Right kidney (tissue), 1 donor: ENCODE results near the gene CCL24.
"Not testable (repeated sequence)": the region's sequence is repeated elsewhere in the genome, so short reads cannot be mapped to it uniquely, and the experiment has no call there.

Experiments used
- DNase-seq: peaks from one replicate; pipeline ENCODE4 v3.0.0-alpha.2; 2016

CCL24 gene

DNA sequence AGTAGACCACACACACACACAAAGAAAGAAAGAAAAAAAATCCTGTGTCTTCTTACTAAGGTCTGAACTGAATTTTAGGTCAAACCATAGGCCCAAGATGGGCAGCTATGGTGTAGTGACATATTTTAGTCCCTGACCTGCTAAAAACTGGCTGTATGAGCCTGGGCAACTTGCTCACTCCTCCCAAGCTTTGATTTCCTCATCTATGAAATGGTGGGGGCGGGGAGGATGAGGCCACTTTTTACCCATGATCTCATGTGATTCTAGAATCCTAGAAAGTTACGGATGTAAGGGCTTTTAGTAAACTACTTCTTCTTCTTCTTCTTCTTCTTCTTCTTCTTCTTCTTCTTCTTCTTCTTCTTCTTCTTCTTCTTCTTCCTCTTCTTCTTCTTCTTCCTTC lies 6.1 kb upstream of the CCL24 start:
- no peak for DNase-seq

DNA sequence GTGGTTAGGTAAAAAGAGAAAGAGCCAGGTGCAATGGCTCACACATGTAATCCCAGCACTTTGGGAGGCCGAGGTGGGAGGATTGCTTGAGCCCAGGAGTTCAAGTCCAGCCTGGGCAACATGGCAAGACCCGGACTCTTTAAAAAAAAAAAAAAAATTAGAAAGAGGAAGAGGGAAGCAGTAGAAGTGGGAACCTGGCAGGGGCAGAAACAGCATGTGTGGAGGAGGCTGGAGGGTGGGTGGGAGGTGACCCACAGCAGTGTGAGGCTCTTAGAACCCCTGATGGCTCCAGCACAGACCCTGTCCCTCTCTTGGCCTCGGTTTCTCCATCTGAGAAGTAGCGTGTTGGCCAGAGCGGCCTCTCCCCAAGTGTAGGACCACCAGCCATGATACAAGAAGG lies 4.9 kb upstream of the CCL24 start:
- DNase-seq: no peak

DNA sequence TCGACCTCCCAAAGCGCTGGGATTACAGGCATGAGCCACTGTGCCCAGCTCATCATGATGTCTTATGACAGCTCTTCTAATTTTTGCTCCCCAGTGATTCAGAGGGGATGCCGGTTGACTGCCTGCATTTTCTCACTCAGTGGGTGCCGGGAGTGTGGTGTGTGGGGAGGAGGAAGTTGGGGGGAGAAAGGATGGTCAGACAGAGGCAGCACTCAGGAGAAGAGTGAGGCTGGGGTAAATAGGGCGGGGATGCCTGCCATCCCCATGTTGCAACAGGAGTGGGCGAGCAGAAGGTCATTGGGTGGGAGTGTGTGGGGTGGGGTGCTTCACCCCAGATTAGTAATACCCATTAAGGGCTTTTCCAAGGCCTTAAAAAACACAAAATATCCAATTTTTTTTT lies 3.5 kb upstream of the CCL24 start:
- no peak for DNase-seq

DNA sequence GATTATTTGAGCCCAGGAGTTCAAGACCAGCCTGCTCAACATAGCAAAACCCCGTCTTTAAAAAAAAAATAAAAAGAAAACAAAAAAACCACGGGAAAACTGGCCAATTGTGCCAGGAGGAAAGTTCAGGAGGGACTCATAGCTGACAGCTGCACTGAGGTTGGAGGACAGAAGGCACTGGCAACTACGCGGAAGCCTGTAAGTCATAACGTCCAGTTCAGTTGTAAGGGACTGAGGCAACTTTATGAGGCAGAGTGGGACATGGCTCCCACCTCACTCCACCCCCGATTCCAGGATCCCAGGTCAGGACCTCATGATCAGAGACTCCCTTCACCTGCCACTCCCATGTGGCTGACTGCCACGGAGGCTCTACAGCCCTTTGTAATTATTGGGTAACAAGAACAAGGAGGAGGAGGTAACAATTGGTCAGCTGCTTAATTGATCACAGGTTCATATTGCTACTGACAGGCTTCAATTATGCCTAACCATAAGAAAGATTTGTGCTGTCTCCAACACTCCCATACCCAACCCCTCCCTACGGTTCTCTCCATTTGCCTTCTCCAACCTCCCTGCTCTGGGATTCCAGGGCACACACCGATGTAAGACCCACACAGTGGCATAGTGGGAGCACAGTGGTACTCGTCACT lies 1.9 kb upstream of the CCL24 start:
- DNase-seq: no peak

DNA sequence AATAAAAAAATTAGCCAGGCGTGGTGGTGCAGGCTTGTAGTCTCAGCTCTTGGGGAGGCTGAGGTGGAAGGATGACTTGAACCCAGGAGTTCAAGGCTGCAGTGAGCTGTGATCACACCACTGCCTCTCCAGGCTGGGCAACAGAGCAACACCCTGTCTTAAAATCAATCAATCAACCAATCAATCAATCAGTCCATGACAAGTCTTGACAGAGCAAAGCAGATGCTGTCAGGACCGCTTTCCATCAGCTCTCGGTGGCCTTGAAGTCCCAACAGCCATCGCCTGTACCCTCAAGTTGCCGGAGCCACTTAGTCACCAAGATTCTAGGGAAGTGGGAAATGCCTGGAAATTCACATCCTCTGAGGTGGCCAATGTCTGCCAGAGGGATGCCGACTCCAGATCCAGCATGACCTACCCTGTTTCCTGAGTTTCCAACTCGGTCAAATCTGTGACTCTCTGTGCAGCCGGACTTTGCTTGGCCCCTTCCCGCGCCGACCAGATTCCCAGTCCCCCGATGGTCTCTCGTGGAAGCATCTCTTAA lies 871 bp upstream of the CCL24 start:
- no peak for DNase-seq

DNA sequence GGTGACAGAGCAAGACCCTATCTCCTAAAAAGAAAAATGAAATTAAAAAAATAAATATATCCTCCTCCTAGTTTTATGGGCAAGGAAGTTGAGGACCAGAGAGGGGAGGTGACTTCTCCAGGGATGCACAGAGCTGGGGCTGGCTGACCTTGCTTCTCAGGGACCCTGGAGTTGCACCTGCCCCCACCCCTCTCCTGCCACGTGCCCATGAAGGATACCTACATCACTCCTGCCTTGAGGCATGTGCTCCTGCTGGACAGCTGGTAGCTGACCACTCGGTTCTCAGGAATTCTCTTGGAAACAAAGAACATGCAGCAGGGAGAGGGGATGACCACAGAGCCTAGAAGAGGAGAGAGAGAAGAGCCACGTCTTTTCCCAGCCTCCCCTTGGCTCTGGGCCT lies 522 bp downstream of the CCL24 start:
- no peak for DNase-seq

DNA sequence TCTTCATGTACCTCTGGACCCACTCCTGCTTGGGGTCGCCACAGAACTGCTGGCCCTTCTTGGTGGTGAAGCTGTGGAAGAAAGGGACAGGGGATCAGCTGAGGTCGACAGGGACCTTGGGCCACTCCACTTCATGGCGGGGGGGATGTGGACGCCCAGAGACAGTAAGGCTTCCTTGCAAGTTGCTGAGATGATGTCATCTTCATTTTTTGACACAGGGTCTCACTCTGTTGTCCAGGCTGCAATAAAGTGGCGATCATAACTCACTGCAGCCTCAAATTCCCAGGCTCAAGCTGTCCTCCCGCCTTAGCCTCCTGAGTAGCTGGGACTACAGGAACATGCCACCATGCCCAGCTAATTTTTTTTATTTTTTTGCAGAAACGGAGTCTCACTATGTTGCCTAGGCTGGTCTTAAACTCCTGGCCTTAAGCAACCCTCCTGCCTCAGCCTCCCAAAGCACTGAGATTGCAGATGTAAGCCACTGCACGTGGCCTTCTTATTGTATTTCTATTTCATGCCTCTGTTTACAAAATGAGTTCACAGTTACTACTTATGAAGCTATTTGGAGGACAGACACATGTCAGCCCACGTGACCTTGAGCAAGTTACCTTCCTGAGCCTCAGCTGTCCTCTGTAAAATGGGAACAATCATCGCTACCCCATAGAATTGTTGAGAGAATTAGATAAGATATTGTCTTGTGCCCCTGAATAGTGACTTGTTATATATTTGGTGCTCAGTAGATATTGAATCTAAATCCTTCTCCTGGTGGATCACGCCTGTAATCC lies 1.5 kb downstream of the CCL24 start:
- DNase-seq: no peak

DNA sequence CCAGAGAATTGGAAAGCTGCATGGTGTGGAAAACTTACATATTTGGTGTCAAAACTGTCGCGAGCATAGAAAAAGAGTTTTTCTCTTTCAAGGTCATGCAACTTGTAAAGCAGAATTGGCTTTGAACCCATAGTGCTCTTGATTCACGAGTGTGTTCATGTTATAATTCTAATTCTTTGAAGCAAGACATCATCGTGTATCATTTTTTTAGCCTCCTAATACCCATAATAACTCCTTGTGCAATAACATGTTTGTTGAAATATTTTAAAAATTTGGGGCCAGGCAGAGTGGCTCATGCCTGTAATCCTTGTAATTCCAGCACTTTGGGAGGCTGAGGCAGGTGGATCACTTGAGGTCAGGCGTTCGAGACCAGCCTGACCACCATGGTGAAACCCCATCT lies 4.2 kb downstream of the CCL24 start:
- DNase-seq: no peak

DNA sequence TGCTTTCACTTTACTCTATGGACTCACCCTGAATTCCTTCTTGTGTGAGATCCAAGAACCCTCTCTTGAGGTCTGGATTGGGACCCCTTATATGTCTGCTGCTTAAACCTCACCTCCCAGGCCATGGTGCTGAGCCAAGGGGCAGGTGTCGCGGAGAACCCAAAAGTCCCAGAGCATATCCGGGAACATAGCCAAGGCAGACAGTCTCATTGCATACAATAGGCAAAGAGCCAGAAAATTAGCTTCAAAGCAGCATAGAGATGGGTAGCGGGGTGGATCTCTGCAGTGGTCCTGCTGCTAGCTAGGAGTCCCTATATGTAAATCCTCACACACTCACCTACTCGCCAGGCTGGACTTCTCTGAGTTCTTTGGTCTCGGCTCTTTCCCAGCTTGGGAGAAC lies 5.5 kb downstream of the CCL24 start:
- DNase-seq: no peak

DNA sequence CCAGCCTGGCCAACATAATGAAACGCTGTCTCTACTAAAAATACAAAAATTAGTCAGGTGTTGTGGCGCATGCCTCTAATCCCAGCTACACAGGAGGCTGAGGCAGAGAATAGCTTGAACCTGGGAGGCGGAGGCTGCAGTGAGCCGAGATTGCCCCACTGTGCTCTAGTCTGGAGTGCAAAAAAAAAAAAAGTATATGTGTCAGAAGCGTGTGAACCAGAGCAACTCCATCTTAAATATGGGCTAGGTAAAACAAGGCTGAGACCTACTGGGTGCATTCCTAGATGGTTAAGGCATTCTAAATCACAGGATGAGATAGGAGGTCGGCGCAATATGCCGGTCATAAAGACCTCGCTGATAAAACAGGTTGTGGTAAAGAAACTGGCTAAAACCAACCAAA lies 6.2 kb downstream of the CCL24 start:
- DNase-seq: no peak

DNA sequence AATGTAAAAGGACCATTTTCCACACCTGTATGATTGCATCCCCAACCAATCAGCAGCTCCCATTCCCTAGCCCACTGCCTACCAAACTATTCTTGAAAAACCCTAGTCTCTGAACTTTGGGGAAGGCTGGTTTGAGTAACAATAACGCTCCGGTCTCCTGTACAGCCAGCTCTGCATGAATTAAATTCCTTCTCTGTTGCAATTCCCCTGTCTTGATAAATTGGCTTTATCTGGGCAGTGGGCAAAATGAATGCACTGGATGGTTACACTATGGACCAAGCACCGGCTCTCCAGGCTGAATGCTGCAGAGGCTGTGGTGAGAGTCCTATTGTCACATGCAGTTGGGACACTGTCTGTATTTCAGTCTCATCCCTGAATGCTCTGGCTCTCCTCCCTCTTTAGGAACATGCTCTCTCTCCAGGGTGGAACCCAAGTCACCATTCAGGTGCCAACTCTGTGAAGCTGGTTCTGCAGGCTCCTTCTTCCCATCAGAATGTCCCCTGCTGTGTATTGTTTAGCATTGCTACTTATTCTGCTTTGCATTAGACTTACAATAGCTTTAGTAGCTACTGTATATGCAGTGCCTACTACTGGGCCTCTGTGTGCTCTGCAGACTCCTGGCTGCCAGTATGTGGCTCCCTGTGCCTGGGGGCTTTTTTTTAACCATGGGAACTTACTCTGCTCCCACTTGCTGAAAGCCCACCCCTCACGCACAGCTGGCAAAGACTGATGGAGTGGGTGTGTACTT lies 6.9 kb downstream of the CCL24 start:
- no peak for DNase-seq

DNA sequence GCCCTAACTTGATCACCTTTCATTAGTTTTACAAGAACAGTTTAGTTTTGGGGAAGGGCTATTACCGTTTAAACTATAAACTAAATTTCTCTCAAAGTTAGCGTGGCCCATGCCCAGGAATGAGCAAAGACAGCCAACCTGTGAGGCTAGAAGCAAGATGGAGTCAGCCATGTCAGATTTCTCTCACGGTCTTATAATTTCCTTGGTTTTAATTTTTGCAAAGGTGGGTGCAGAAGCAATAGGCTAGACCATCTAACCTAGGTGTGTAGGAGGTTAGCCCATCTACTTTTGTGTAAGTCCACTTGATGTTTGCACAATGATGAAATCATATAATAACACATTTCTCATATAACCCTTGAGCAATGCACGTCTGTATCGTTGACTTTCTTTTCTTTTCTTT lies 8.9 kb downstream of the CCL24 start:
- DNase-seq: no peak

DNA sequence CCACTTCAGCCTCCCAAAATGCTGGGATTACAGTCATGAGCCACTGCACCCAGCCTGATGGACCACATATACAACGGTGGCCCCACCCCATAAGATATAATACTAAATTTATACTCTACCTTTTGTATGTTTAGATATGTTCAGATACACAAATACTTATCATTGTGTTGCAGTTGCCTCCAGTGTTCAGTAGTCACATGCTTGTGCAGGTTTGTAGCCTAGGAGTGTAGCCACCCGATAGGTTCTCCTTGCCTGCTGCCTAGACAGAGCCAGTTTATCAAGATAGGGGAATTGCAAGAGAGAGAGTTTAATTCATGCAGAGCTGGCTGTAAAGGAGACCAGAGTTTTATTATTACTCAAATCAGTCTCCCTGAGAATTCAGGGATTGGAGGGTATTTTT lies 9.6 kb downstream of the CCL24 start:
- DNase-seq: no peak

DNA sequence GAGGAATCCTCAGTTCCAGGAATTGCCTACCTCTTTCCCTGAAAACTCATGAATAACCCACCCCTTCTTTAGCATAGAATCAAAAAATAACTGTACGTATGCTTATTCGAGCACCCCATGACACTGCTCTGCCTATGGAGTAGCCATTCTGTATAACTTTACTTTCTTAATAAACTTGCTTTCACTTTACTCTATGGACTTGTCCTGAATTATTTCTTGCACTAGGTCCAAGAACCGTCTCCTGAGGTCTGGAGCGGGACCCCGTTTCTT lies 11.1 kb downstream of the CCL24 start:
- DNase-seq: no peak

DNA sequence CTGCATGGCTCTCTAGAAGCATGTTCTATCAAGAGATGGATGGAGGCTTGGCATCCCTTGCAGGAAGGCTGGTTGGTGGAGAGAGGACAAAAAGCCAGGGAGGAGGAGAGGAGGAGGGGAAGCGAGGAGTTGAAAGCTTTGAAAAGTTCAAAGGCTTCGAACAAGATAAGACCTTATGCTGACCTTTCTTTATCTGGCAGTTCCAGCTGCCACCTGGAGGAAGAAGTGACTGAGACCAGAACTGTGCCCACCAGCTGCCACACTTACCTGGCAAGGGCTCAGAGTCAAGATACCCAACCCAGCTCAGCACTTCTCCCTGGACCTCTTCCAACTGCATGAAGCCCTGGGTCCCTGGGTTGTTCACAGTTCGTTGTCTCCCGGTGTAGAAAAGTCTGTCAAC lies 14.8 kb downstream of the CCL24 start:
- no peak for DNase-seq

DNA sequence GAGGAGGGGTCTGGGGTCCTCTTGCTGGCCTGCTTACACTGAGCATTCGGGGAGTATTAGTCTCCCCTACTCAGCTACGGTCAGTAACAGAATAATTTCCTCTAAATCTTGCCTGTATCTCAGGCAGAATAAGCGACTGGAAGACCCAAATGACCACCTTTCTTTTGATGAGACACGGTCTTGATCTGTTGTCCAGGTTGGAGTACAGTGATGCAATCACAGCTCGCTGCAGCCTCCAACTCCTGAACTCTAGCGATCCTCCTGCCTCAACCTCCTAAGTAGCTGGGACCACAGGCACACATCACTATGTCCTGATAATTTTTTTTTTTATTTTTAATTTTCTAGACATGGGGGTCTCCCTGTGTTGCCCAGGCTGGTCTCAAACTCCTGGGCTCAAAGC lies 17.2 kb downstream of the CCL24 start:
- no peak for DNase-seq

DNA sequence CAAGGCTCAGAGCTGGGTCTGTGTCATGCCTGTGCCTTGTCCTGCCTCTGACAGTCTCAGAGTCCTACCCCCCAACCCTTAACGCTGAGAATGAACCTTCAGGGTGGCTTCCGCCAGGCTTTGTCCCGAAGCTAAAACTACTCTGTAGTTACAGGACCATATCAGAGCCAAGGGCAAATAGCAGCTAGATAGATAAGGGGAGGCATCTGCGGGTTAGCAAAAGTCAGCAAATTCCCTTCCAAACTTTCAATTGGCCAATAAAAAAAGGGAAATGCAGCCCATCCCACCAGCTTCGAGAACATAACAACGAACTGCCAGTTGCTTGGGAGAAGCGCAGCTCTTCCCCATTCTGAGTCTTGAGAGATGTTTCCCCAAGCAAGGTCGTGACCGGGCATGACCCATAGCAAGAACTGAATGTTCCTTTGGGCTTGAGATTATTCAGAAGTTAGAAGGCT lies 17.7 kb downstream of the CCL24 start:
- DNase-seq: no peak

DNA sequence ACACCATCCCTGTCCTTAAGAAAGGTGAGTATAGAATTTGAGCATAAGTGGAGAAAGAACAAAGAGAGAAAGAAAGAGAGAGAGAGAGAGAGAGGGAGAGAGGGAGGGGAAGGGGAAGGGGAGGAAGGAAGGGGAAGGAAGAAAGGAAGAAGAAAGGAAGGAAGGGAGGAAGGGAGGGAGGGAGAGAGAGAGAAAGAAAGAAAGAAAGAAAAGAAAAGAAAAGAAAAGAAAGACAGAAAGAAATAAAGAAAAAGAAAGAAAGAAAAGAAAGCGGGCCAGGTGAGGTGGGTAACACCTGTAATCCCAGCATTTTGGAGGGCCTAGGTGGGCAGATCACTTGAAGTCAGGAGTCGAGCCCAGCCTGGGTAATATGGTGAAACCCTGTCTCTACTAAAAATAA lies 19.9 kb downstream of the CCL24 start:
- no peak for DNase-seq

DNA sequence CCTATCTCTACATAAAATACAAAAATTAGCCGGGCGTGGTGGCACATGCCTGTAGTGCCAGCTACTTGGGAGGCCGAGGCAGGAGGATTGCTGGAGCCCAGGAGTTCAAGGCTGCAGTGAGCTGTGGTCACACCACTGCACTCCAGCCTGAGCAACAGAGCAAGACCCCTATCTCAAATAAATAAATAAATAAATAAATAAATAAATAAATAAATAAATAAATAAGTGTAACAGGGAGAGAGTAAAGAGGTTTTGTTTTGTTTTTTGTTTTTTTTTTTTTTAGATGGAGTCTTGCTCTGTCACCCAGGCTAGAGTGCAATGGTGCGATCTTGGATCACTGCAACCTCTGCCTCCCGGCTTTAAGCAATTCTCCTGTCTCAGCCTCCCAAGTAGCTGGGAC lies 21.0 kb downstream of the CCL24 start:
- not testable (repeated sequence) for DNase-seq

DNA sequence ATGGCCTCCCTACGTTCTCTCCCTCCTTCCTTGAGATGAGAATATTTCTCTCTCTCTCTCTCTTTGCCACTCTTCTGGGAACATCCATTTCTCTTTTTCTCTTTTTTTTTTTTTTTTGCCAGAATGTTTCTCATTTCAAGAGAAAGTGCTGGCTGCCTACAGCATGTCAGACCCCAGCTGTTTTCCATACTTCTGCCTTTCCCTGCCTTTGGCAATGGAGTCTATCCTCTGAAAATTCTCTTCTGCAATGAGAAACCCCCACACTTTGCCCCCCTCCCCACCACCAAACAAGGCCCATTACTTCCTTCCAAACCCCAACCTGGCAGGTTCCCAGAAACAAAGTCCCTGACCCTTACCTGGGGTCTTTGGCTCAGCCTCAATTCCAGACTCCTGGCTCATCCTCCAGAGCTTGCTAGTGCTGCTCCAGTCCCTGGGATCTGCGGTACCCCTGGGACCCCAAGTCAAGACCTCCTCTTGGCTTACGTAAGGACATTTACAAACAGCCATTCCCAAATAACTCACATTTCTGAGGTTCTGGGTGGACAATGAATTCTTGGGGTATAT lies 24.2 kb downstream of the CCL24 start:
- DNase-seq: no peak

DNA sequence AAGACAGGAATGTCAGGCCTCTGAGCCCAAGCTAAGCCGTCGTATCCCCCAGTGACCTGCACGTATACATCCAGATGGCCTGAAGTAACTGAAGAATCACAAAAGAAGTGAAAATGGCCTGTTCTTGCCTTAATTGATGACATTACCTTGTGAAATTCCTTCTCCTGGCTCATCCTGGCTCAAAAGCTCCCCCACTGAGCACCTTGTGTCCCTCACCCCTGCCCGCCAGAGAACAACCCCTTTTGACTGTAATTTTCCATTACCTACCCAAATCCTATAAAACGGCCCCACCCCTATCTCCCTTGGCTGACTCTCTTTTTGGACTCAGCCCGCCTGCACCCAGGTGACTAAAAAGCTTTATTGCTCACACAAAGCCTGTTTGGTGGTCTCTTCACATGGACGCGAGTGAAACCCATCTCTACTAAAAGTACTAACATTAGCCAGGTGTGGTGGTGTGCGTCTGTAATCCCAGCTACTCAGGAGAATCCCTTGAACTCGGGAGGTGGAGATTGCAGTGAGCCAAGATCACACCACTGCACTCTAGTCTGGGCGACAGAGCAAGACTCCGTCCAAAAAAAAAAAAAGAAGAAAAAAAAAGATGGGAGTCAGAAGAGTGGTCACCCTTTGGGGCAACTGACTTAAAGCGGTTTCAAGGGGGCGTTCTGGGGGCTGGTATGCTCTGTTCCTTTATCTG lies 25.3 kb downstream of the CCL24 start:
- not testable (repeated sequence) for DNase-seq

DNA sequence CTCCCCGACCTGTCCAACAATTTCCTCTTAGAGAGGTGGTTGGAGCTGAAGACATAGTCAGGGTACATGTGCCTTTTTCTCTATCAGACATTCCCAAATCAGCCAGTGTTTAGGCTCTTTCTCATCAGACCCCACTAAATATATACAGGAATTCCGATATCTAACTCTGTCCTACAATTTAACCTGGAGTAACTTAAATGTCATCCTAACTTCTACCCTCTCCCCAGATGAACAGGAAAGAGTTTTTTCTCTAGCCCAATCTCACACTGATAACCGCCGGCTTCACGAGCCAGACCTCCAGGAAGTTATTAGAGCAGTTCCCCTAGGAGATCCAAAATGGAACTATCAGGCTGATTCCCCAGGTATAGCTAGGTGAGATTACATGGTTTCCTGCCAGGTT lies 30.5 kb downstream of the CCL24 start:
- DNase-seq: not testable (repeated sequence)
